CD4-positive, alpha-beta T cell treated with Interleukin-6 for 4 hours (primary cell): Measurements from ENCODE around the gene PTCD2.

Source experiments
- DNase-seq: peaks from one replicate; pipeline ENCODE4 v3.0.0-alpha.2; 2020; ENCODE audit warnings: mixed read lengths

PTCD2 gene

DNA sequence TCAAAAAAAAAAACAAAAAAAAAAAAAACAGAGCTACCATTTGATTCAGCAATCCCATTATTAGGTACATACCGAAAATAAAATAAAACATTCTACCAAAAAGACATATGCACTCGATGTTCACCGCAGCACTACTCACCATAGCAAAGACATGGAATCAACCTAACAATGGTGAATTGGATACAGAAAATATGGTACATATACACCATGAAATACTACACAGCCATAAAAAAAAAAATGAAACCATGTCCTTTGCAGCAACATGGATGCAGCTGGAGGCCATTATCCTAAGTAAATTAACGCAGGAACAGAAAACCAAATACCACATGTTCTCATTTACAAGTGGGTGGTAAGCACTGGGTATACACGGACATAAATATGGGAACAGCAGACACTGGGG, 21.5 kb upstream of the PTCD2 start:
- DNase-seq: no peak

- DNase-seq: no peak
Observed at GRCh38 chr5:72300590-72301339, 19.4 kb upstream of the PTCD2 start.

- no peak for DNase-seq
Observed at GRCh38 chr5:72301557-72301956, 18.6 kb upstream of the PTCD2 start.

DNA sequence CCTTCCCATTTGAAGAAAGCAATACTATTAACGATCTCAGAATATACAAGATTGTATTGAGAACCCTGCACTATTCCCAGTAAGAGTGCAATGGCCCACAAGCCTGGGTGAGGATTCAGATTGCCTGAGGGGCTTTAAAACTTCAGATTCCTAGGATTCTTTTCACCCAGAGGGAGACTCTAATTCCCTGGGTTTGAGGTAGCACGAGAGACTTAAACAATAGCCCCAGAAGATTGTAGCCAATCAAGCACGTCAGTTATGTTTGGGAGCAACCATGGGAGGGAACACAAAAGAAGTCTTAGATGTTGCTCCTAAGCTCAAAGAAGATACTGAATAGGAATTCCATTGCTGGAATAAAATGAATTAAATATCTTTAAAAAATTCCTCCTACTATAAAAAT, 18.0 kb upstream of the PTCD2 start:
- DNase-seq: no peak

- DNase-seq: no peak
Observed at GRCh38 chr5:72305194-72306142, 14.7 kb upstream of the PTCD2 start.

GRCh38 chr5:72307573-72307967, 12.6 kb upstream of the PTCD2 start:
- DNase-seq: no peak

GRCh38 chr5:72307968-72308852, 12.0 kb upstream of the PTCD2 start:
- DNase-seq: peak; percentile 96

GRCh38 chr5:72308853-72309191, 11.4 kb upstream of the PTCD2 start:
- DNase-seq: no peak

- DNase-seq: no peak
Observed at GRCh38 chr5:72313141-72313540, 7.0 kb upstream of the PTCD2 start.

DNA sequence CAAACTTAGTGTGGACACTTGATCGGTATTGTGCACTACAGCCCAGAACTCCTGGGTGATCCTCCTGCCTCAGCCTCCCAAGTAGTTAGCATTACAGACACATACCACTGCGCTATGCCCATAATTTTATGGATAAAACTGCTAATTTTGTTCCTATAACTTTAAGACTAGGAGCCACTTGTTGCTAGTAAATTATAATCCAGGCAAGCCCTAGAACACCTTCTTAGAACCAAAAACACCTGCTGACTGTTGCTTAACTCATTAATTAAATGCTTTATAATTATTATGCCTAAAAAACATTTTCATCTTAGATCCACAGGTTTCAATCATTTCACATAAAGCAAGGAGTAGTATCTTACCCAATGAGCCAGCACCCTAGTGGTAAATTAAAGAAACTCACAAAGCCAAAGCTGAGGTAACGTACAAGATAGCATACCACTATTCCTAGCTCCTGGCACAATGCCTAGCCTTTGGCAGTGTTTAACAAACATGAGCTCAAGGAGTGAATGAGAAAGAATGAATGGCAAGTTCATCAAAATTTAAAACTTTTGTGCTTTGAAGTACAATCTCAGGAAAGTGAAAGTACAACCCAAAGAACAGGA, 5.5 kb upstream of the PTCD2 start:
- DNase-seq: no peak

GRCh38 chr5:72319435-72319975, 668 bp upstream of the PTCD2 start:
- peak; percentile 26 for DNase-seq

GRCh38 chr5:72324189-72324825, 4.1 kb downstream of the PTCD2 start:
- DNase-seq: no peak

GRCh38 chr5:72325566-72326305, 5.6 kb downstream of the PTCD2 start:
- DNase-seq: no peak

GRCh38 chr5:72326306-72326649, 6.1 kb downstream of the PTCD2 start:
- no peak for DNase-seq

- DNase-seq: no peak
Observed at GRCh38 chr5:72328172-72328571, 8.0 kb downstream of the PTCD2 start.

DNA sequence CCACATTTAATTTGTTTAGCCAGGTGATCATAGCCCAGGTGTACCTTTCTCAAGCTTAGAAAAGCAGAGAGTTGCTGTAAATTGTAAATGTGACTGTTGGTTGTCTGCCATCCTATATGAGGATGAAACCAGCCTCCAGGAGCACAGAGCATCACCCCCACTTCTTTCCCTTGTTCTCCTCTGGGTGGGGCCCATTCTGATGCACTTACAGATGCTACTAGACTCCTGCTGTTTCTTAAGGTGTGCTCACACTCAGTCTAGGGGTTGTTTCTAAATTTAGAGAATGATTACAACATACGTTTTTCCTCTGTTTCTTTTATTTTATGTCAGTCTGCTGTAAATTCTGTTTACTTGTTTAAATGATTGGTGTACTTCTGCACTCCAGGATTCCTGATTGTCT, 10.5 kb downstream of the PTCD2 start:
- DNase-seq: no peak

DNA sequence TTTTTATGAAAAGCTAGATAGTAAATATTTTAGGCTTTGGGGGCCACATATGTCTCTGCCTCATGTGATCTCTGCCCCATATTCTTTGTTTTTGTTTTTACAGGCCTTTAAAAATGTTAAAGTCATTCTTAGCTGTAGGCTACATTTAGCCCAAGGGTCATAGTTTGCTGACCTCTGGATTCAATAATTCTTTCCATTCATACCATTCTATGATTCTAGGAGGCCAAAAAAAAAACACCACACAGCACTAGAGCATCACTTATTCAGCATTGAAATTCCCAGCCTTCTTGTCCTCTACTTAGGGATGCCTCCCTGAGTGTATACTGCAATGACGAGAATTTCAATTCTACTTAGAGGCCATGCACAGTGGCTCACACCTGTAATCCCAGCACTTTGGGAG, 17.0 kb downstream of the PTCD2 start:
- no peak for DNase-seq

DNA sequence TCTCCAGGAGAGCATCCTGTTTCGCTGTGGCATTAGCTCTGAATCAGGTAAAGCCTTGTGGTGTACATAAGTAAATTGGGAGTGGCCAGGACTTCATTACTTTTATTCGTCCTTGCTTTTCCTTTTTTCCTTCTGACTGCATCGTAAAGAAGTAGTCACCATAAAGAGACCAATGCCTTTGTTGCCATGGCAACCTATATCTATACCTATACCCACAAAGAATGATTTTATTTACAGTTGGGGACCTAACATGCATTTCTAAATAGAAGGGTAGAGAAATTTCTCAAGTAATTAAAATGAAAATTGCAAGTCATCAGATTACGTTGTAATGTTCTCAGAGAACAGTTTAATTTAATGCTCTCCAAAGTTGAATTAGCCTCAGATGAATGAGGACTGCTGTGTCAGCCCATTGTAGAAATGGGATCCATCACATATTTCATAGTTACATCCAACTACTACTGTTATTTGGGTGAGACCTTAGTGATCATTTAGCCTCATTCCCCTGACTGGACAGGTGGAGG, 18.6 kb downstream of the PTCD2 start:
- DNase-seq: no peak

- no peak for DNase-seq
Observed at GRCh38 chr5:72346398-72346797, 26.2 kb downstream of the PTCD2 start.

GRCh38 chr5:72347801-72348308, 27.7 kb downstream of the PTCD2 start:
- no peak for DNase-seq

DNA sequence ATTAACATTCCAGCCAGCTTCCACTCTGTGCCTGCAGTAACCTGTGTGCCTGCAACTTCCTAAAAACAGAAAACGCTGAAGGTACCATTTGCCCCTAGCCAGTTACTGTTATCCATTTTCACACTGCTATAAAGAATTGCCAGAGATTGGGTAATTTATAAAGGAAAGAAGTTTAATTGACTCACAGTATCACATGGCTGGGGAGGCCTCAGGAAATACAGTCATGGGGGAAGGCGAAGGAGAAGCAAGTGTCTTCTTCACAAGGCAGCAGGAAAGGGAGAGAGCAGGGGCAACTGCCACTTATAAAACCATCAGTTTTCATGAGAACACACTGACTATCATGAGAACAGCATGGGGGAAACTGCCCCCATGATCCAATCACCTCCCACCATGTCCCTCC, 31.2 kb downstream of the PTCD2 start:
- no peak for DNase-seq
